GM19467 (cell line): ENCODE data around the gene MAPT.

Source experiments
- ATAC-seq: cut with Tn5 transposase; IDR thresholded peaks from one replicate; pipeline ENCODE4 v1.9.1; 2021; ENCODE audit warnings: mild to moderate bottlenecking, moderate library complexity; ENCODE audit not compliant: unreplicated experiment

Gene MAPT

GRCh38 chr17:45968732-45969131 is 74.4 kb downstream of the MAPT start:
- no peak for ATAC-seq

- ATAC-seq, result no peak
Measured at GRCh38 chr17:45969726-45970125, 75.4 kb downstream of the MAPT start.

GRCh38 chr17:45970659-45971058 is 76.3 kb downstream of the MAPT start:
- ATAC-seq, result no peak

DNA sequence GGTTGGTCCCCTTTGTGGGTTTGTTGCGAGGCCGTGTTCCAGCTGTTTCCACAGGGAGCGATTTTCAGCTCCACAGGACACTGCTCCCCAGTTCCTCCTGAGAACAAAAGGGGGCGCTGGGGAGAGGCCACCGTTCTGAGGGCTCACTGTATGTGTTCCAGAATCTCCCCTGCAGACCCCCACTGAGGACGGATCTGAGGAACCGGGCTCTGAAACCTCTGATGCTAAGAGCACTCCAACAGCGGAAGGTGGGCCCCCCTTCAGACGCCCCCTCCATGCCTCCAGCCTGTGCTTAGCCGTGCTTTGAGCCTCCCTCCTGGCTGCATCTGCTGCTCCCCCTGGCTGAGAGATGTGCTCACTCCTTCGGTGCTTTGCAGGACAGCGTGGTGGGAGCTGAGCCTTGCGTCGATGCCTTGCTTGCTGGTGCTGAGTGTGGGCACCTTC is 77.4 kb downstream of the MAPT start:
- no peak for ATAC-seq

DNA sequence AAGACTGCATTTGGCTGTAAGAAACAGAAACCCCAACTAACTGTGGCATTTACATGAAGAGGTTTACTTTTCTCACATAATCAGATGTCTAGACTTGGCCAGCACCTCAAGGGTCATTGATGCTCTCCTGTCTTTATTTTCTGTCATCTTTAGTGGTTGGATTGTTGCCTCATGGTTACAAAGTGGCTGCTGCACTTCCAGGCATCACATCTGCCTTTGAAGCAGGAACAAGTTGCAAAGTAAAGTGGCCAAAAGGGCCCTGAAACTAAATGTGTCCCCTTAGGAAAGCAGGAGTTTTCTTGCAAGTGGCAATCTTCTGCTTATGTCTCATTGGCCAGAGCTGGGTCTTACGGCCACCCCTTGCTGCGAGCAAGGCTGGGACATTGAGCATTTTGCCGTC is 78.2 kb downstream of the MAPT start:
- ATAC-seq, result no peak

DNA sequence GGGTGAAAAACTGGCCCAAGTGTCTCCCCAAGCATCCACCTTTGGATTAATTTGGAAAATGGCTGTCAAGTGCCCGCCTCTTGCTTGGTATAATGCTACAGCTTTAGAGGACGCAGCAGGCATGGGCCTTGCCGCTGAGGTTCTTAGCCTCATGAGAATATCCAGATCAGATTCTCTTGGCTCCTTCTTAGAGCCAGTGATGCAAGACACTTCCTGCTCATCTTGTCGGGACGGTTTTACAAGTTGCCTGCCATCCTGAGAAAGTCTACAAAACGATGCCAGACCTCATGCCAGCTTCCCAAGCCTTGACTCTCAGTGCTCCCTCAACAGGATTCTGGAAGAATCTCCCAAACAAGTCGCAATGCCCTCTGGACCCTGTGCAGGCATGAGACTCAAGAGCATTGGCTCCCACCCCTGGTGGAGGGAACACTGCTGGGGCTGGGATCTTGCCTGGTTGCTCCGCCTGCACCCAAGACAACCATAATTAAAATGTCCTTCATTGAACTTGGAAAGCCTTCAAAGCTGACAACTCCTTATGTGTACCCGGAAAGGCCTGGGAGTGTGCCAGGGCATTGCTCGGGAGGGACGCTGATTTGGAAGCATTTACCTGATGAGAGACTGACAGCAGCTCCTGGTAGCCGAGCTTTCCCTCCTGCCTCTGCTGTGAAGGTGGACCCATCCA is 78.9 kb downstream of the MAPT start:
- no peak for ATAC-seq

DNA sequence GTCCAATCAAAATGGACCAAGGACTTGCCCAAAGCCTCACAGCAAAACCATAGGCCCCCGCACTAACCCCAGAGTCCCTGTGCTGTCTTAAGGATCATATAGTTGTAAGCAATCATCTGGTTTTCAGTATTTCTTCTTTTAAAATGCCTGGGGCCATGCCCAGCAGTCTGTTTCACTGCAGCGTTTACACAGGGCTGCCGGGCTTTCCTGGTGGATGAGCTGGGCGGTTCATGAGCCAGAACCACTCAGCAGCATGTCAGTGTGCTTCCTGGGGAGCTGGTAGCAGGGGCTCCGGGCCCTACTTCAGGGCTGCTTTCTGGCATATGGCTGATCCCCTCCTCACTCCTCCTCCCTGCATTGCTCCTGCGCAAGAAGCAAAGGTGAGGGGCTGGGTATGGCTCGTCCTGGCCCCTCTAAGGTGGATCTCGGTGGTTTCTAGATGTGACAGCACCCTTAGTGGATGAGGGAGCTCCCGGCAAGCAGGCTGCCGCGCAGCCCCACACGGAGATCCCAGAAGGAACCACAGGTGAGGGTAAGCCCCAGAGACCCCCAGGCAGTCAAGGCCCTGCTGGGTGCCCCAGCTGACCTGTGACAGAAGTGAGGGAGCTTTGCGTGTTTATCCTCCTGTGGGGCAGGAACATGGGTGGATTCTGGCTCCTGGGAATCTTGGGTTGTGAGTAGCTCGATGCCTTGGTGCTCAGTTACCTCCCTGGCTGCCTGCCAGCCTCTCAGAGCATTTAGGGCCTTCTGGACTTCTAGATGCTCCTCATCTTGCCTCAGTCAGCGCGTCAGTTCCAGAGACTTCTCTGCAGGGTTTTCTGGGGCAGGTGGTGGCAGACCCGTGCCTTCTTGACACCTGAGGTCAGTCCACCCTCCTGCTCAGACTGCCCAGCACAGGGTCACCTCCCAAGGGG is 79.8 kb downstream of the MAPT start:
- no peak for ATAC-seq

DNA sequence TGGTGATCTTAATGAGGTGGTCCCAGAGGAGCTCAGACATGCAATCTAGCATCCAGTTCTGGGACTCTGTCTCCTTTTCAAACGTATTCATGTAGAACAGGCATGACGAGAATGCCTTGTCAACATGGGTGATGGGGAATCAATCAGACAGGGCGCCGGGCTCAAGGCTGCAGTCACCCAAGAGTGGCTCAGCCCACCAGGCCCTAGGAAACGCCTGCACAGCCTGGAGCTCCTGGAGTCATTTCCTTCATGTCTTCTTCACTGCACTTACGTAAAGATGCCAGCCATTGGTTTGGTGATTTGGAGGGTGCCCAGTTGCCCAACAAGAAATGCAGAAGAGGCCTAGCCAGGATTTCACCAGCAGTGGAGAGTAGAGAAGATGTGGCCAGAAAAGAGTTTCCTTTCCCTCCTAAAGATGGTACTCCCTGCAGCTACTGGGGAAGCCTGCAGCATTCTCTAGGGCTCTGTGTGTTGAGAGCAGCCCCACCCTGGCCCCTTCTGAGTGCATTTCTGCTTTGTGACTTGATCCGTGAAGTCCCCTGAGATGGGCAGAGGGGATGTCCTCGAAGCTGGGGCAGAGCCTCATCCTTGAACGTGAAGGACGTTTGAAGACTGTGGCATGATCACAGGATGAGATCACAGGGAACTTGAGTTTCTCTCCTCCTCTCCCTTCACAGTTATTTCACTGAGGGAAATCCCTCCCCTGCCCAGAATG is 80.7 kb downstream of the MAPT start:
- no peak for ATAC-seq

- no peak for ATAC-seq
Measured at GRCh38 chr17:45975640-45976295, 81.4 kb downstream of the MAPT start.

DNA sequence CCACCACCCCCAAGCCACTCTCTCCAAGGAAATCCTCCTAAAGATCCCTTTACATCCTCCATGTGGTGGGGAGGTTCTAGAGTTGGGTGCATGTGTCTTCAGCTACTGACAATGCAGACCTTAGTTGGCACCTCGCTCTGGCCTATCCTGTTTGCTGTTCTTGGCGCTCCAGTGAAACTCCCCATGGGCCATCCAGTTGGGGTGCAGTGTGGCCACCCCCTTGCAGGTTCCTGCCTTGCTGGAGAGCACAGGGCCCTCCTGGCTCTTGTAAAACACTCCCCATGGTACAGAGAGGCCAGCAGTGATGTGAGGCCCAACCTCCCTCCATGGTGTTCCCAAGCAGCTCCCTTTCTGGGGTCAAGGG is 82.0 kb downstream of the MAPT start:
- no peak for ATAC-seq

DNA sequence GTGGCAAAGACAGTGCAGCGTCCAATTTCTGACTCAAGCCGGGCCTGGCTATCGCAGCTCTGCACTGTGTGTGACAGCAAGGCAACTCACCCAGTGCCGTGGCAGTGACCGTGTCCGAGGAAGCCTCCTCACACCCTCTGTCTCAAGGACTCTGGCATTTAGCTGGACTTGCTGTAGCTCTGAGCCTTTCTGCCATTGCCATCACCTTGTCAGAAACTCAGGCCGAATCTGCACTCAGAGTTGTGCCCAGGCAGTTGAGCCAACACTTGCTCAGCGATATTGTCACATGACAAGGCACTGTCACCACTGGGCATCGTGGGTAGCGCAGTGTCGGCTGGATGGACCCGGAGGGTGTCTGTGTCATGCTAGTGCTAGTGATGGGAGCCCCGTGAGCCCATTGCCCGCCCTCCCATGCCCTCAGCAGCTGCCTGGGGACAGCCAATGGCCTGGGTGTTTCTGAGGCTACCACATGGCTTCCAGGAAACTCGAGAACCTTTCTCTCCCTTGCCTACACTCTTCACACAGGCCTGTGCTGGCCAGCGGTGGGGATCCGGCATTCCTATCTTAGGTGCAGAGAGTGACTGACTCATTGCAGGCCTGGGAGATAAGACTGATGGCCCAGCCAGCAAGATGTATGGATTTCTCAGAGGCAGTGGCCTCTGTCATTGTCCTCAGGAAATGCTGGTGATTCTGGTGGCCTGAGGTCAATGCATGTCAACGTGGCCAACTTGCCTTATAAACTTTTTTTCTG is 82.6 kb downstream of the MAPT start:
- no peak for ATAC-seq

DNA sequence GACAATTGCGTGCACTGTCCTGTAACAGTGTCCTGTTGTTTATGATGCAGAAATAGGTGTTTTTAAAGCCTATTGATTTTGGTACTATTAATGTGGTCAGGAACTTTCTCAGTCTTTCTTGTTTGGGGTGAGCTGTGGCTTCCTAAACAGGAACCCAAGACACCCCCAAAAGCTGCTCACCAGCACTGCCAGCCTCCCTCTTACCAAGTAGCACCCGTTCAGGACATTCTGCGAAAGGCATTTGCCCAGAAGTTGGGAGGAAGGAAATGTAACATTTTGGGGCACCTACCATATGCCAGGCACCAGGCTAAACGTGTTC is 83.1 kb downstream of the MAPT start:
- no peak for ATAC-seq

GRCh38 chr17:45977976-45978626 is 83.7 kb downstream of the MAPT start:
- no peak for ATAC-seq

- no peak for ATAC-seq
Measured at GRCh38 chr17:45979137-45979536, 84.8 kb downstream of the MAPT start.

- no peak for ATAC-seq
Measured at GRCh38 chr17:45980855-45981254, 86.5 kb downstream of the MAPT start.

- ATAC-seq, result no peak
Measured at GRCh38 chr17:45981306-45981705, 87.0 kb downstream of the MAPT start.

- ATAC-seq, result no peak
Measured at GRCh38 chr17:45982791-45983613, 88.6 kb downstream of the MAPT start.

DNA sequence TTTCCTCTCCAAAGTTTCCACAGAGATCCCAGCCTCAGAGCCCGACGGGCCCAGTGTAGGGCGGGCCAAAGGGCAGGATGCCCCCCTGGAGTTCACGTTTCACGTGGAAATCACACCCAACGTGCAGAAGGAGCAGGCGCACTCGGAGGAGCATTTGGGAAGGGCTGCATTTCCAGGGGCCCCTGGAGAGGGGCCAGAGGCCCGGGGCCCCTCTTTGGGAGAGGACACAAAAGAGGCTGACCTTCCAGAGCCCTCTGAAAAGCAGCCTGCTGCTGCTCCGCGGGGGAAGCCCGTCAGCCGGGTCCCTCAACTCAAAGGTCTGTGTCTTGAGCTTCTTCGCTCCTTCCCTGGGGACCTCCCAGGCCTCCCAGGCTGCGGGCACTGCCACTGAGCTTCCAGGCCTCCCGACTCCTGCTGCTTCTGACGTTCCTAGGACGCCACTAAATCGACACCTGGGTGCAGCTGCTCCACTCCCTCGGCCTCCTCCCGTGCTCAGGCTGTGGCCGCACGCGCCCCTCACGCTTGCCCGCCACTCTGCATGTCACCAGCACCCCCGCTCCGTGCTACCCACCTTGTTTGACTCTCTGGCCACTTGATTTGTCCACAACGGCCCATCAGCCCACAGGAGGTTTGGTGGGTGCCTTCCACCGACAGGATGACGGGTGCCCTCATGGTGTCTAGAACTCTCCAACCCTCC is 89.4 kb downstream of the MAPT start:
- ATAC-seq, result no peak

DNA sequence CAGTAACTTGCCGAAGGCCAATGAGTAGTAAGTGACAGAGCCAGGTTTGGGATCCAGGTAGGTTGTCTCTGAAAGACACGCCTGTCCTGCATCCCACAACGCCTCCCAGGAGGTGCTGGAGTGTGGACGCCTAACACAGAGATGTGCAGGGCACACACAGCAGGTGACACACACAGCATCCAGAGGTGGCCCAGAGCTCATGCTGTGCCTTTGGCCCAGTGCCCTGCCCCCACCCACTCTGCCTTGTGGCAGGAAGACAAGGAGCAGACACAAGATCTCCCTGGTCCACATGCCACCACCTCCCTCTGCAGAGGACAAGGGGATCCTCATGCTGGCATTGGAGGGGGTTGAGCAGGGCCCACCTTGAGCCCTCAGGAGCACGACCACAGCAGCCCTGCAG is 90.0 kb downstream of the MAPT start:
- no peak for ATAC-seq
